Fibroblast of skin of scalp (primary cell): Measurements from ENCODE around the gene MMP24OS. TPM values are rescaled to one million over a fixed set of nuclear protein-coding genes. Genes with fewer than 3 reads are reported as not detected.
"Not testable (repeated sequence)": the region's sequence is repeated elsewhere in the genome, so short reads cannot be mapped to it uniquely, and the experiment has no call there.

Source experiments
- DNase-seq: peaks from one replicate; pipeline ENCODE4 v3.0.0-alpha.2; 2013
- polyA plus RNA-seq, 2 experiments: library from polyadenylated mRNA; unstranded; fragments of 120-200 nt; gene quantifications; one replicate each; pipeline ENCODE4 v1.2.1, GENCODE V29; 2013; ENCODE audit not compliant: insufficient read length in 2 of 2

MMP24OS gene
- 87.2 TPM for polyA plus RNA-seq (2013, experiment 1 of 2; ENCODE audit: insufficient read length)
- polyA plus RNA-seq (2013, experiment 2 of 2; ENCODE audit: insufficient read length): 82.8 TPM

GRCh38 chr20:35277531-35278395 is at the start of gene MMP24OS:
Gene MMP24OS, minus strand, starts transcription at chr20:35278122. Its CDS starts 193 bp downstream, at chr20:35277929.
- peak; percentile 88 for DNase-seq

- no peak for DNase-seq
Observed at GRCh38 chr20:35327074-35327976, 49.4 kb upstream of the MMP24OS start.

- DNase-seq: no peak
Observed at GRCh38 chr20:35326740-35327073, 48.8 kb upstream of the MMP24OS start.

GRCh38 chr20:35326021-35326739 is 48.3 kb upstream of the MMP24OS start:
- DNase-seq: peak; percentile 57

- DNase-seq: no peak
Observed at GRCh38 chr20:35325401-35325800, 47.5 kb upstream of the MMP24OS start.

- DNase-seq: peak; percentile 93
Observed at GRCh38 chr20:35320396-35321126, 42.6 kb upstream of the MMP24OS start.

GRCh38 chr20:35319871-35320197 is 41.9 kb upstream of the MMP24OS start:
- peak; percentile 89 for DNase-seq

GRCh38 chr20:35319192-35319870 is 41.4 kb upstream of the MMP24OS start:
- peak; percentile 84 for DNase-seq

- DNase-seq: peak; percentile 83
Observed at GRCh38 chr20:35318502-35319157, 40.7 kb upstream of the MMP24OS start.

GRCh38 chr20:35317416-35318210 is 39.7 kb upstream of the MMP24OS start:
- DNase-seq: peak; percentile 62

GRCh38 chr20:35316086-35316485 is 38.2 kb upstream of the MMP24OS start:
- no peak for DNase-seq

GRCh38 chr20:35315632-35316020 is 37.7 kb upstream of the MMP24OS start:
- DNase-seq: not testable (repeated sequence)

GRCh38 chr20:35314816-35315631 is 37.1 kb upstream of the MMP24OS start:
- DNase-seq: no peak

GRCh38 chr20:35312318-35312717 is 34.4 kb upstream of the MMP24OS start:
- peak; percentile 87 for DNase-seq

GRCh38 chr20:35311822-35312221 is 33.9 kb upstream of the MMP24OS start:
- DNase-seq: no peak

- DNase-seq: no peak
Observed at GRCh38 chr20:35311409-35311808, 33.5 kb upstream of the MMP24OS start.

- DNase-seq: peak; percentile 94
Observed at GRCh38 chr20:35307666-35308653, 30.0 kb upstream of the MMP24OS start.
